ENCODE measurements around the gene INTS4. TPM values are rescaled to one million over a fixed set of nuclear protein-coding genes. Genes with fewer than 3 reads are reported as not detected.
"Not testable (repeated sequence)": the region's sequence is repeated elsewhere in the genome, so short reads cannot be mapped to it uniquely, and the experiment has no call there.

Gene INTS4
- total RNA-seq, 3 donors from 2014 or later (not counting 1 experiment from before 2014, with no cell fraction given), result 65.2 to 97.8 (median 67.5) TPM

- ATAC-seq (no peak), DNase-seq (no peak)
- TF ChIP-seq CTCF (IDR thresholded peaks at IDR 0.05), result no peak
- no peaks in the 10 kb centered on the region for H3K4me1 ChIP-seq (ENCODE audit: control insufficient read depth, insufficient read depth, low read length)
- no peak overlapping the region for H3K4me3 ChIP-seq (ENCODE audit: low read length)
- peaks cover 2% of the 10 kb centered on the region for H3K36me3 ChIP-seq (ENCODE audit: control insufficient read depth, insufficient read depth, low read length)
- peaks cover 0 to under 1% of the 10 kb centered on the region in 2 donors for H3K4me1 Mint-ChIP-seq
- H3K27me3 Mint-ChIP-seq (ENCODE audit: low read depth in 2 of 2), result no peaks in the 10 kb centered on the region
- WGBS (ENCODE audit: insufficient coverage), result 97% methylated on average over 2 of the region's 2 CpGs
- no peak overlapping the region for H3K4me3 Mint-ChIP-seq
- intact Hi-C loops (cut with micrococcal nuclease), result no loop called here
- H3K36me3 Mint-ChIP-seq, result peaks cover 7% of the 10 kb centered on the region
- no peak overlapping the region for H3K27ac ChIP-seq (ENCODE audit: low read length)
- H3K9me3 ChIP-seq (ENCODE audit: control insufficient read depth, insufficient read depth, low read length), result peaks cover 9% of the 10 kb centered on the region
- H3K27me3 ChIP-seq (ENCODE audit: control insufficient read depth, insufficient read depth, low read length), result no peaks in the 10 kb centered on the region
- H3K9me3 Mint-ChIP-seq, result no peaks in the 10 kb centered on the region
- no peak overlapping the region for H3K27ac Mint-ChIP-seq
These were observed 139.6 kb downstream of the INTS4 start for GRCh38 chr11:77854838-77855237.

GRCh38 chr11:77851503-77851902 is 143.0 kb downstream of the INTS4 start:
- whole genome bisulfite sequencing (ENCODE audit: insufficient coverage), result 78% methylated on average over 1 of the region's 1 CpG
- intact Hi-C loops (cut with micrococcal nuclease), result no loop called here
- H3K9me3 Mint-ChIP-seq, result no peaks in the 10 kb centered on the region
- peaks cover 6% of the 10 kb centered on the region for H3K36me3 Mint-ChIP-seq
- ATAC-seq, result no peak
- peaks cover 0 to 5% of the 10 kb centered on the region in 2 donors for H3K4me1 Mint-ChIP-seq
- H3K36me3 ChIP-seq (ENCODE audit: control insufficient read depth, insufficient read depth, low read length), result peaks cover 2% of the 10 kb centered on the region
- H3K27ac ChIP-seq (ENCODE audit: low read length), result no peak overlapping the region
- no peak for TF ChIP-seq CTCF (IDR thresholded peaks at IDR 0.05)
- no peak overlapping the region for H3K27ac Mint-ChIP-seq
- H3K4me3 Mint-ChIP-seq, result no peak overlapping the region
- DNase-seq, result no peak
- no peaks in the 10 kb centered on the region for H3K27me3 Mint-ChIP-seq (ENCODE audit: low read depth in 2 of 2)
- H3K4me1 ChIP-seq (ENCODE audit: control insufficient read depth, insufficient read depth, low read length), result no peaks in the 10 kb centered on the region
- peaks cover 9% of the 10 kb centered on the region for H3K9me3 ChIP-seq (ENCODE audit: control insufficient read depth, insufficient read depth, low read length)
- no peak overlapping the region for H3K4me3 ChIP-seq (ENCODE audit: low read length)
- no peaks in the 10 kb centered on the region for H3K27me3 ChIP-seq (ENCODE audit: control insufficient read depth, insufficient read depth, low read length)

- WGBS (ENCODE audit: insufficient coverage), result 96% methylated on average over 4 of the region's 5 CpGs
- H3K9me3 Mint-ChIP-seq; intact Hi-C loops (cut with micrococcal nuclease); H3K4me3 Mint-ChIP-seq; H3K4me1 ChIP-seq (ENCODE audit: control insufficient read depth, insufficient read depth, low read length); DNase-seq; H3K27ac ChIP-seq (ENCODE audit: low read length); H3K36me3 ChIP-seq (ENCODE audit: control insufficient read depth, insufficient read depth, low read length); ATAC-seq; H3K27me3 ChIP-seq (ENCODE audit: control insufficient read depth, insufficient read depth, low read length); H3K9me3 ChIP-seq (ENCODE audit: control insufficient read depth, insufficient read depth, low read length); H3K27ac Mint-ChIP-seq; H3K4me1 Mint-ChIP-seq; H3K27me3 Mint-ChIP-seq (ENCODE audit: low read depth in 2 of 2); H3K4me3 ChIP-seq (ENCODE audit: low read length): not testable (repeated sequence)
- peaks cover 27% of the 10 kb centered on the region for H3K36me3 Mint-ChIP-seq
These were observed 150.8 kb downstream of the INTS4 start for GRCh38 chr11:77843700-77844099.

- Histone ChIP-seq H3K4me3 (ENCODE audit: low read length) (no peak overlapping the region), H3K27ac (ENCODE audit: low read length) (no peak overlapping the region), H3K36me3 (ENCODE audit: control insufficient read depth, insufficient read depth, low read length) (peaks cover 5% of the 10 kb centered on the region), H3K4me1 (ENCODE audit: control insufficient read depth, insufficient read depth, low read length) (no peaks in the 10 kb centered on the region), H3K9me3 (ENCODE audit: control insufficient read depth, insufficient read depth, low read length) (peaks cover 6% of the 10 kb centered on the region), H3K27me3 (ENCODE audit: control insufficient read depth, insufficient read depth, low read length) (no peaks in the 10 kb centered on the region)
- WGBS (ENCODE audit: insufficient coverage), result 14% methylated on average over 1 of the region's 1 CpG
- DNase-seq (no peak), ATAC-seq (no peak)
- no peaks in the 10 kb centered on the region for H3K4me1 Mint-ChIP-seq
- H3K4me3 Mint-ChIP-seq, result no peak overlapping the region
- H3K27me3 Mint-ChIP-seq (ENCODE audit: low read depth in 2 of 2), result no peaks in the 10 kb centered on the region
- TF ChIP-seq CTCF (IDR thresholded peaks at IDR 0.05), result no peak
- no peak overlapping the region for H3K27ac Mint-ChIP-seq
- intact Hi-C loops (cut with micrococcal nuclease), result no loop called here
- peaks cover 2 to 8% of the 10 kb centered on the region in 2 donors for H3K9me3 Mint-ChIP-seq
- H3K36me3 Mint-ChIP-seq, result peaks cover 27% of the 10 kb centered on the region
These were observed 151.9 kb downstream of the INTS4 start for GRCh38 chr11:77842441-77843121.

Data from natural killer cell (primary cell).